Amygdala (tissue), 56 donors: ENCODE measurements around the gene ZDHHC6.
"Not testable (repeated sequence)": the region's sequence is repeated elsewhere in the genome, so short reads cannot be mapped to it uniquely, and the experiment has no call there.

ENCODE experiments used
- DNase-seq, 56 donors: peaks; one replicate each; lab custom pipeline; 2025; lab: John Stamatoyannopoulos, UW

The ZDHHC6 gene

DNA sequence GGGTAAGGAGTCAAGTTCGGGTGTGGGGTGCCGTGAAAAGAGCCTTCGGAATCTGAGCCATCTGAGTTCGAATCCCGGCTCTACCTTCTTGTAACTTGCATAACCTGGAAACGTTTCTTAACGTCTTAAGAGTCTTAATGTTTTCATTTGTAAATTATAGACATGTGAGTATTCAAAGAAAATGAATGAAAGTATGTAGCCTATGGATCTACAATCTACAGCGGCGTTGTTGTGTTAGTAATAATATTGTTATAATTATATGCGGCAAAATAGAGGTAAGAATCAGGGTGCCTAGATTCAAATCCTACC, 860 bp upstream of the ZDHHC6 start:
- DNase-seq = no peak

DNA sequence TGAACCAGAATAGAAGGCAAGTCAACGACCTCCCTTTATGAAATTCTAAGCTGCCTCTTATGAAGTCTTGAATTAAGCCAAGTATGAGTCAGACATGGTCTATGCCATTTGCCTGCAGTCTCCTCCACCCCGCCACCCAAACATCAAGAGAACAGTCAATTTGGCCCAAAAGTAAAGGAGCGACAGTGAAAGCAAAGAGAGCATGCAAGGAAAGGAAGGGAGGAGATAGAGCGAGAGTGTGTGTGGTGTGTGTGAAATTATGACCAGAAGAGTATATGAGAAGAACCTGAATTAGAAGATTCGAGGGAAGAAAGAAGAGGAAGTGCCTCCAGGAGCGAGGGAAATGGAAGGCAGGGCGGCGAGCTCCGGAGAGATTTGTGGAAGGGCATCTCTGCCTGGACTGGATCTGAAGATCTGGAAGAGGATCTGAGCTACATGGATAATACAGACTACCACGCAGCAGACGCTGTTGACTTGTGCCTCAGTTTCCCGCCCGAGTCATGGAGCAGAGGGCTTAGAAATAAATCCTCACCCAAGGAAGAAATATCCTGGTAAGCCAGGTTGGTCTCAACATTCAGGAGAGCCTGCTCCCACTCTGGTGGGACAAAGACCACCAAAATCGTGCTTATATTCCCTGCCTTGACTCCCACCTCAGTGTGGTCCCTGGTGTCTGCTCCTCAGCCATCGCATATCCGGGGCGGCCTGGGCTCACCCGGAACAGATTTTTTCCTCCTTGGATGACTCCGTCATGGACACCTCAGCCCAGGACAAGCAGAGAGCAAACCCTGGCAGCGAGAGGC, 459 bp downstream of the ZDHHC6 start:
- DNase-seq = peak in 3 of 56 donors; percentile 2 to 31 (median 18)

DNA sequence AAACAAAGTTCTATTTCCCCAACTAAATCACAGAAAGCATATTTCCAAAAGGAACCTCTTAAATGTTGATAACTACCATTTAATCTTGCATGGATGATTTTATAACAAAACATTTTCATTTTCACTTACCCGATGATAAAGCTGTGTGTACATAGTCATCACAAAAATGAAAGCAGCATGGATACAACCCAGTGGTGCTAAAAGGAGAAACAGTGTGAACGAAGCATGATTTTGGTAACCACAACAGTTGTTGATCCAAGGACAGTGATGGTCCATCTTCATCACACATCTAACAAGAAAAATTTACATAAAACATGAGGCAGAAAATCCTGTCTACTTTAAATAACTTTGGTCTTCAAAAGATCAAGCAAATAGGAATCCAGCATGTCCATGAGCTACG, 4.7 kb downstream of the ZDHHC6 start:
- DNase-seq = no peak

DNA sequence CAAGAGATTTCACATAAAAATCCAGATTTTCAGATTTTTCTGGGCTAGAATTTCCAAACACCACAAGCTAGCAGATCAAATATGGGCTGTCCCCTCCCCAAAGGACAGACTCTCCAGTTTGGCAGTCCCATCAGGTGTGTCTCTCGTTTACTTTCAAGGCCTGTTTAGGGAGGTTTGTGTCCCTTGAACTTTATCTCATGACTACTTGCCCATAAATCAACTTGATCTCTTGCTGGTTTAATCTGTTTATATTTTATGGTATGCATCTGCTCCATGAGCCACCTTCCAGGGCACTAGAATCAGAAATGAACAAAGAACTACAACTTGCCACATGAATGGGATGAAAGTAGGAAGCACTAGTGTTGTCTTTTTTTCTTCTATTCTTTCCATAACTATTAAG, 5.2 kb downstream of the ZDHHC6 start:
- DNase-seq = no peak

DNA sequence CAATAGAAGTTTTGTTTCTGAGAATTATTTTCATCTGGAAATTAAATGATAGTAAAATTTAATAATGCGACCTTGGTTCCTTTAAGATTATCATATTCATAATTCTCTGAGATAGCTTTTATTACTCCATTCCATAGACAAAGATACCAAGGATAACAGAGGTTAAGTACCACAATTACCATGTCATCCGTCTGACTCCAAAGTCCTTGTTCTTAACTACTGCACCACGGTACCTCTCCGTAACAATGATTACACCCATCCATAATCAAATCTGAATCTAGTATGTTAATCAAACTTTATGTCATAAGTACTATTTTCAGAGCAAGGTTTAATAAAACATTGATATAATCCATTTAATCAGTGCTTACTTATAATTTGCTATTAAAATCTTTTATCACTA, 8.4 kb downstream of the ZDHHC6 start:
- DNase-seq = no peak

DNA sequence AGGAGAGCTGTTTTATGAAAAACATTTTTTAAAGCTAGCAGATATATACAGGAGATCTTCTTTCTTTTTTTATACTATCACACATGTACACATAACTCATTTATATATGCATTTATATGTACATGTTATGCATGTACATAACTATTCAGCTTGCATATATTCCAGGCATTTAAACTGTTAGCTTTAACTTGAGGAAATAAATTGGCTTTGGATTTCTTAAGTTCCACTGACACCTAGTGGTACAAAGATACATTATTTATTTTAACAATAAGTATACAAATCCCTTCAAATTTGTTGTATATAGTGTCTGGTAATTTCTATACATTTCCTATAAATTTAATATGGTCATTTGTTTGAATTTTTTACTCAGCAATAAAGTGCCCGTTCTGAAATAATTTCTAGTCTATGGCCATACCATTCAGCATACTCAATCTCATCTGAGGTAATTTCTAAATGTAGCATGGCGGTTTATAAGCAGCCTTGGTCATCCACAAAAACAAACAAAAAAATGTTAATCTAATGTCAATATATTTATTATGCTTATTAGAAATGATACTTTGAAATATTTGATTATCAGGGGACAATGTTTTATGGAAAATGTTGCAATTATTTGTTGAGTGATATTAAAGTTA, 11.6 kb downstream of the ZDHHC6 start:
- no peak for DNase-seq

DNA sequence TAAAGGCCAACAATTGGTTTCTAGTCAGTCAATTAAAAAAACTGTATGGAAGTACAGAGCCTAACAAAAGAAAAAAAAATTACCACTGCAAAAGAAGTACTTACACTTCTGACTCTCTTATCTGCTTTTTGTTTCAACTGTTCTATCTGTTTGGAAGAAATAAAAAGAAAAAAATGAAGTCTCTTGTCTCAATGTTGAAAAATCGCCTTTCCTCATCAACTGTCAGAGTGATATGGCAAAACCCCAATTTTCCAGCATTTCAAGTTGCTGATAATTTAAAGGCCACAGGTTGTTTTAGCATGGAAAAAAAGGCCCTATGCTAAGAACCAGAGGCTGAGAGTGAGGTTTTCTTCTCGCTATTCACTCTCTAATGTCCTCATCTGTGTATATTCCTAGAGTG, 13.6 kb downstream of the ZDHHC6 start:
- no peak for DNase-seq

DNA sequence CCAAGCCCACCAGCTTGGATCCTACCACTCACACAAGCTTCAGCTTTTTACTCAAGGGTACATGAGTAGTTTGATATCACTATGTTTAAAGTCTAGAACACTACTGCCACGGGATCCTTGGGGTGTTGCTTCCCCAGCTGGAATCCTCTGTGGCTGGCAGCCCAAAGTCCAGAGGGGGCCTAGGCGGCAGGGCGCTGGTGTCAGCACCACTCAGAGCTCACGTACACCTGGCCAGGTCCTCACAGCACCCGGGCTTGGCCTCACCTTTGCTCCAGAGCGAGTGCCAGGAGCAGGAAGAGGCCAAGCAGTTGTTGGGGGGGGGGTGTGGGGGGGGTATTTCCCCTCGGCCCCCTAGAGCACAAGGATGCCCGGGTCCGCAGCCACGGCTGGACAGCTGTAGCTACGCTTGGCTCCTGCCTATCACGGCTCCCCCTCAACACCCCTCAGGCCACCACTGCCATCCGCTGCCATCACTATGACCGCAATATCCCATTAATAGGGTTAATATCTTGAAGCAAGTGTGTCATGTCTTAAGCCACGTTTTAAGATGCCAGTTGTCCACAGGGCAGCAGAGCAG, 17.0 kb downstream of the ZDHHC6 start:
- DNase-seq = no peak

DNA sequence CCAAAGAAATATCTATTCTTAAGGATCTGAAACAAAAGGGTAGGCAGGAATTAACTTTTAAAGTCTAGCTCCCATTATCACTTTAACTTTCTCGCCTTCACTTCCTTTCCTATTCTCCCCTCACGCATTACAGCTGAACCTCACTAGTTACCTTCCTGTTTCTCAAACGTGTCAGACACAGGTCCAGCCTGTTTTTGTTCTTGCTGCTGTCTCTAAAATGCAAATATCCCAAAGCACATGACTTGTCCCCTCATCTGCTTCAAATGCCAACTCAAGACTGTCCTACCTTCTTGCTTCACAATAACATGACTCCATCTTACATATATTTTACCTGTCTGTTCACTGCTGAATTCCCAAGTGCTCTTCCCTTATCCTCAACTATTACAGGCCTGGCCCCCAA, 17.6 kb downstream of the ZDHHC6 start:
- DNase-seq = no peak

DNA sequence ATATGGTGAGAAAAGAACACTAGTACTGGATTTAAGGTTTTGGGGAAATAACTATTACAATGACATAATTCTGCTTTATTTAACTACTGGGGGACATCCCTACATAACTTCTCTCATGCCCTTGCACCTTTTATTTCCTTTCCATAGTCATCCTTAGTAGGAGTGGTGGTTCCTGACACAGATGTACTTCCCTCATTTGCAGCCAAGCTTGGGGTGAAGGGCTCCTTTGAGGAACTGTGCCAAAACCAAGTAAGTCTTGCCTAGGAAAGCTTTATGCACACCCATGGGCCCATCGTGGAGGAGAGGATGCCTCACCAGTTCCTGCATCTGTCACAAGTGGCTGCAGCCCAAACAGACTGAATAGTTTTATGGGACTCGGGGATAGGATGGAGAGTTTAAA, 20.6 kb downstream of the ZDHHC6 start:
- DNase-seq = no peak

DNA sequence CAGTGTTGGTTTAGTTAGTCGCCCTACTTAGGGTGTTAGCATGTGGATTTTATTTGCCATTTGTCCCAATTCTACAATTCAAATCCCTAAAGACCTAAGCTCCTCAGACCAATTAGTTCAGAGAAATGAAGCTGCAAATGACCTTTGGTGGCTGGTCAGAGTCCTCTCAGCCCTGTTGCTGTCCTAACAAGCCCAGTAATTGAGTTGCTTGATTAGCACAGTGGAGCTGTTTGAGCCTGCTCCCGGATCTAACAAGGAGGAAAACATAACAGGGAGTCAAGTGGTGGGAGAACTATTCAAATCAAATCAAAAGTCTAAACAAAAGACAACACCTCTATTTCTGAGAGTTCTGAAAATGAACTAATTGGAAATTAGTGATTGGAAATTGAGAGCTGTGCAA, 22.1 kb downstream of the ZDHHC6 start:
- DNase-seq = no peak

DNA sequence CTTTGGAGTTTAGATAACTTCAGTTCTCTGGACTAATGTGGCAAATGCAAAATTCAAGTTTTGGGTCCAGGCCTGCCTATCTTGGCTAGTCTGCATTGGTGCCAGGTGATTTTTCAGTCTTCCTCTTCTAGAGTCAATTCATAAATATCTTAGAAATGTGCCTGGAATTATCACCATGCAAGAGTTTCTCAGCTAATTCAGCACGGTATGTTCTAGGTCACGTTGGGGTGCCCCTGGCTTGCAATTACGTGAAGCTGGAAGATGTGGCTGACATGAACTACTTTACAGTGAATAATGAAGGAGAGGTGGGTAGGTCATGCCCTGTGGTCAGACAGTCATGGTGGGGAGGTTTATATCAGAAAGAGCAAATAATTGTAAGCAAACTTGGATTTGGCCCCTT, 25.0 kb downstream of the ZDHHC6 start:
- DNase-seq = no peak

DNA sequence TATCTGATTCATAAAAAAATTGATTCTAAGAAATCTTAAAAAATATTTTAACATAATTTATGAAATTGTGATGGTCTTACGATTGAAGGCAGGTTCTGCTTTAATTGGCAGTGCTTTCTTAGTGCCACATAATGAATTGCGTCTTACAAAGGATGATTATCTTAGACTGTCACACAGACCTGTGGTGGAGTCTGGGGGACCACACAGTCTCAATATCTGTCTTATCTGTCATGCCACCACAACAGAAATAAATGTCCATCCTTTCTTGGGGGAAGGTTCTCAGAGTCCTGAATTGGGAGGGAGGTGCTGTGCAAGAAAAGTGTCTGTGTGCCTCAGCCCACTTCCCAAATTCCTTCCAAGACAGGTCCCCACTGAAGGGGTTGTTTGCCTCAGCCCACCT, 34.0 kb downstream of the ZDHHC6 start:
- DNase-seq = no peak

DNA sequence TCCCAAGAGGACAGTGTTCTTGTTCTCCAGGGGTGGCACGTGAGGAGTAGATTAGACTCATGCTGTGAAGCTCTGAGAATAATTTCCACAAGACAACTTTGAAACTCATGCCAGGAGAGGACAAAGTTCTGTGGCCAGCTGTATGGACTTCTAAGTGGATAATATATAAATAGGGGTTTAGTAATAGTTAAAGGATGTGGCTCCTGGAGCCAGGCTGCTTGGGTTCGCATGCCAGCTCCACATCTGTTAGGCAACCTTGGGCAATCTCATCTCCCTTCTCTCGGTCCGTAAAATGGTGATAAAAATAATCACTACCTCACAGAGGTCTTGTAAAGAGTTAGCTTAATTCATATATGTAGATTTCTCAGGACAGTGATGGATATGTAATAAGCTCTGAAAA, 37.0 kb downstream of the ZDHHC6 start:
- DNase-seq = no peak

DNA sequence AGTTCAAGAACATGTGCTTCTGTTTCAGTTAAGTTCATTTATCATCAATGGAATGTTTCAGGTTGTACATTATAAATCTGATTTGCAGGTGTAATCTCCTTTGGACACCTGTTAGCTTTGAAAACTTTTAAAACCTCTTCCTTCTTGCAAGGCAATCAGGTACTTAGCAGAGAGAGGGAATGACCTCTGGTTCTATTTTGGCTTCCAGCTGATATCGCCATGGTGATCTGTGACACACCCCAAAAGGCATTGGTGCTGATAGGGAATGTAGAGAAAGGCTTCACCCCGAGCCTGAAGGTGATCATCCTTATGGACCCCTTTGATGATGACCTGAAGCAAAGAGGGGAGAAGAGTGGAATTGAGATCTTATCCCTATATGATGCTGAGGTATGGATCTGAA, 37.4 kb downstream of the ZDHHC6 start:
- DNase-seq = no peak

DNA sequence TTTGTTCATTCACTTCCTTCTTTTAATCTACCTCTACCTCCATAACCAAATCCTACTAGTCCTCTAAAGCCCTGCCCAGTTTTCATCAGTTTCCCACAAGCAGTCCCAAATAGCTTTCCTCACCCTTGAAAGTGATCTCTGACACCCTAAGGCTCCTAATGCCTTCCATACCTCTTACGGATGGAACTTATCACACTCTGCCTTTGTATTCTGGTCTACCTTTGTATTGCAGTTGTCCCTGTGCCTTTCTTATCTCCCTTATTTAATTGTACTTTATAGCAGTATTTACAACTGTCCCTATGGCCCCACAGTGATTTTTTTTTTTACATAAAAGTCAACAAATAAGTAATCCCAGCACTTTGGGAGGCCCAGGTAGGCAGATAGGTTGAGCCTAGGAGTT, 39.0 kb downstream of the ZDHHC6 start:
- no peak for DNase-seq

DNA sequence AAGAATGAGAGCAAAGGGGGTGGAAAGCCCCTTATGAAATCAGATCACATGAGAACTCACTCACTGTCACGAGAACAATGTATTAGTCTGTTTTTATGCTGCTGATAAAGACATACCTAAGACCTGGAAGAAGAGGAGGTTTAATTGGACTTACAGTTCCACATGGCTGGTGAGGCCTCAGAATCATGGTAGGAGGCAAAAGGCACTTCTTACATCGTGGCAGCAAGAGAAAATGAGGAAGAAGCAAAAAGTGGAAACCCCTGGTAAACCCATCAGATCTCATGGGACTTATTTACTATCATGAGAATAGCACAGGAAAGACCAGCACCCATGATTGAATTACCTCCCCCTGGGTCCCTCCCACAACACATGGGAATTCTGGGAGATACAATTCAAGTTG, 39.9 kb downstream of the ZDHHC6 start:
- DNase-seq = not testable (repeated sequence)

DNA sequence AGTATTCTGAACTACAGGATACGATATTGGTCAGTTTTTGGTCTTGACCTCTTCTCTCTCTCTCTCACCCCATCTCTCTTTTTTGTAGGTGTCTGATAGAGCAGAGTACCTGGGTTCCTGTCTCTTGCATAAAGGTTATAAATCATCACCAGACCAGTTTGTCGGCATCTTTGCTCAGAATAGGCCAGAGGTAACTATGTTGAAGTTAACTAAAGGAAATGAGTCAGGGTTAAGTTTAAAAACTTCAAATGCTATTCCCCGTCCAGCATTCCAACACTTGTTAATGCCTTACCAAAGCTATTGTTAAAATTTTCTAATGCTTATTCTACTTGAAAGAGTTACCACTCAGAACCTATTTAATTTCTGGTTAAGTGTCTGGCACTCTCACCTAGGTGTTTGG, 42.1 kb downstream of the ZDHHC6 start:
- DNase-seq = no peak

DNA sequence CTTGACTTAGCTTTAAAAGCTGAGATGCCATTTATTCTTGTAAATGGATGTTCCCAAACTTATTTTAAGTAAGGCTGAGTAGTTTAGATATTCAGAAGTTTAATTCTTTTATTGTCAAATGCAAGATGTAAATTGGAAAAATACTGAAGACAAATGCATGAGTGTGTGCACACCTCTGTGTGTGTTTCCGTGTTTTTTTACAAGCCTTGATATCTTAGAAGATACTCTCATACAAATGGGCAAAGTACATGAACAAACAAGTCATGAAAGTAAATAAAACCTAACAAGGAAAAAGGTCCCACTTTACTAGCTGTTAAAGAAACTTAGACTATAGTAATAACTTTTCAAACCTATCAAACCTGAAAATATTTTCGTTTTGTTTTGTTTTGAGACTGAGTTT, 43.8 kb downstream of the ZDHHC6 start:
- DNase-seq = no peak

DNA sequence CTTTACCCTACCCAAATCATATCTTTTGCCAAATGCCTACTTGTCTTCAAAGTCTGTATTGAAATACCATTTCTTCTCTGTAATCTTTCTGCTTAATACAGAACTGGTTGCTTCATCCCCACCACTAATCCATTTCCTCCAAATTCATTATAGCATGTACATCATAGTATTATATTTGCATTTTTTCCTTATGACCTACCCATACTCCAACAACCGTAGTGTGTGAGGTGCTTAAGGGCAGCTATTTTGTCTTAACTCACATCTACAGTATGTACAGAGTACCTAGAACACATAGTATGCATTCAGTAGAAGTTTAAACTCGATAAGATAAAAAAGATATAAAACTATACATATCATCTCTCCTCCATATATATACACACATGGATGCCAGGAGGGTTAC, 49.1 kb downstream of the ZDHHC6 start:
- DNase-seq = no peak

DNA sequence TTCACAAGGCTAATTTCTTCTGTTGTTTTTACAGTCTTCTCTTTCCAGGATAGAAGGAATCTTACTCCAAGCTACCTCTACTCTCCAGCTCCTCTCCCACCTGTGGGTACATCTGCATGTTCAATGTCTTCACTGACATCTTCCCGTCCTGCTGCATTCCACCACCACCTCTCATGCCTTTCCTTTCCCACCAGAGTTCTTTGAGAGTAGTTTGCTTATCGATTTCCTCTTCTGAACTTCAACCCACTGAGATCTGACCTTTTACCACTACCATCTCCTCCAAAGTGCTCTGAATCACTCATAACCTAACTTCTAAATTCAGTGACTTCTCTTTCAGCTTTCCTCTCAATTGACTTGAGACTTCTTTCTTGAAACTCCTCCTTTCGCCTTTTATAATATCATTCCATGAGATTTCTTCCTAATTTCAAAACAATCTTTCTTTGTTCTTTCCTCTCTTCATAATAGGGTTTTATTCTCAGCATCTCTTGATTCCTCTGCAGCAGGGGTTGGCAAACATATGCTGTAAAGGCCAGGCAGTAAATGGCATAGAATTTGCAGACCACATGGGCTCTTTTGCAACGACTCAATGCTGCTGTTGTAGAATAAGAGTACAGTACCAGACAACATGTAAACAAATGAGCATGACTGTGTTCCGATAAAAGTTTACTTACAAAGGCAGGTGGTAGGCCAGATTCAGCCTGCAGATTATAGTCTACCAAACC, 50.7 kb downstream of the ZDHHC6 start:
- no peak for DNase-seq

DNA sequence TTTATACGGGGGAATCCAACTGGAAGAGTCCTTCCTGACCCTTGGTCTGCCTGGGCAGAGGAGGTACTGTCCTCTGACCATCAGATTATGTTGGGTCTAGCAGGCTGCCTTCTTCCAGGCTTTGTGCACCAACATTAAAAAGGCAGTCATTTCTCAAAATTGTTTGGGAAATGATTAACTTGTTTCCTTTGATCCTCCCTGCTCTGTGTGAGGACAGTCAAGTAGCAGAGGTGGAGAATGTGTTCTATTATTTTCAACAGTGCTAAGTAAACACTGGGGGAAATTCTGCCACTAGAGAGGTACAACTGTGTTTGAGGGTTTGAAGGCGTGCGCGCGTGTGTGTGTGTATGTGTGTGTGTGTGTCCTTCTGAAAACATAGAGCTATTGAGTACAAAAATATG, 52.2 kb downstream of the ZDHHC6 start:
- no peak for DNase-seq
